ENCODE data around the gene GRID2. TPM values are rescaled to one million over a fixed set of nuclear protein-coding genes. Genes with fewer than 3 reads are reported as not detected.

Gene GRID2
- total and polyA plus RNA-seq, 12 donors = 0.01 to 0.07 (median 0.07) TPM; not detected in 9

DNA sequence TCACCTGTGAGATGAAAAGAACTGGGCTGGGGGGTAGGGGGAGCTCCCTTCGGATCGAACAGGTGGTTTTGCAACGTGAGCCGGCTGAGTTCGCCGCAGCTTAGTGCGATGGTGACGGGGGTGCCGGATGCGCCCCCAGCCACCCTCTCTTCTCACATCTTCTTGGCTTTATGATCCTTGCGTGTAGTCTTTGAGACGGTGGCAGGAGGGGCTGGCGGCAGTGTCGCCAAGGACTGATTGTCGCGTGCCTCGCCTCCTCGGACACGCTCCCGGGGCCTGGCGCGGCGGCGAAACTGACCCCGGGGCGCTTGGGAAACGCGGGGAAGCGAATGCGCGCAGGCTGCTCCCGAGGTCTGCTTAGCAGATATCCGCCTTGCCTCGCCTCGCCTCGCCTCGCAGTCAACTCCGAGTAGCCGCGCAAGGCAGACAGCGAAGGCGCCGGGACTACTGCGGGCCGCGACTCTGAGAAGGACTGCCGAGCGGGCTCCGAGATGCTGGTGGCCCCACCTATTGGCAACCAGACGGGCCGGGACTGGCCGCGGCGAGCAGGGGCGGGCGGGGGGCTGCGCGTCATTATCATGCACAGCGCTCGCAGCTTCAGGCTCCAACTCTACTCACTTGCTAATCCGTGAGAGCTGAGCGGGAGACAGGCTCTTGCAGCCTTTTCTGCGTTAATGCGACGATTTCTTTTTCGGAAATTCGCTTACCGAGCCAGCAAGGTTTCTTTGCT, 1.5 kb downstream of the GRID2 start:
- Histone ChIP-seq H3K4me3 (peak overlapping the region; percentile 22 to 57 (median 46)), H3K27me3 (peaks cover 5 to 73% (median 69%) of the 10 kb centered on the region in 7 donors), H3K9me3 (no peaks in the 10 kb centered on the region), H3K27ac (no peak overlapping the region), H3K4me1 (peaks cover 0 to 29% (median 14%) of the 10 kb centered on the region in 9 donors), H3K36me3 (no peaks in the 10 kb centered on the region)
- intact Hi-C loops (cut with DNase I) = no loop called here
- TF ChIP-seq, protein P1, sequence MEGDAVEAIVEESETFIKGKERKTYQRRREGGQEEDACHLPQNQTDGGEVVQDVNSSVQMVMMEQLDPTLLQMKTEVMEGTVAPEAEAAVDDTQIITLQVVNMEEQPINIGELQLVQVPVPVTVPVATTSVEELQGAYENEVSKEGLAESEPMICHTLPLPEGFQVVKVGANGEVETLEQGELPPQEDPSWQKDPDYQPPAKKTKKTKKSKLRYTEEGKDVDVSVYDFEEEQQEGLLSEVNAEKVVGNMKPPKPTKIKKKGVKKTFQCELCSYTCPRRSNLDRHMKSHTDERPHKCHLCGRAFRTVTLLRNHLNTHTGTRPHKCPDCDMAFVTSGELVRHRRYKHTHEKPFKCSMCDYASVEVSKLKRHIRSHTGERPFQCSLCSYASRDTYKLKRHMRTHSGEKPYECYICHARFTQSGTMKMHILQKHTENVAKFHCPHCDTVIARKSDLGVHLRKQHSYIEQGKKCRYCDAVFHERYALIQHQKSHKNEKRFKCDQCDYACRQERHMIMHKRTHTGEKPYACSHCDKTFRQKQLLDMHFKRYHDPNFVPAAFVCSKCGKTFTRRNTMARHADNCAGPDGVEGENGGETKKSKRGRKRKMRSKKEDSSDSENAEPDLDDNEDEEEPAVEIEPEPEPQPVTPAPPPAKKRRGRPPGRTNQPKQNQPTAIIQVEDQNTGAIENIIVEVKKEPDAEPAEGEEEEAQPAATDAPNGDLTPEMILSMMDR (IDR thresholded peaks at IDR 0.05) = no peak
- 1% methylated on average over 68 of the region's 68 CpGs for WGBS, 2 donors
- DNase-seq (peak; percentile 17 to 39), ATAC-seq (peak; percentile 45 to 89 (median 74))

- ATAC-seq (peak in 2 of 8 donors; percentile 22 to 29), DNase-seq (no peak)
- Histone ChIP-seq H3K4me1 (peaks cover 0 to 29% (median 14%) of the 10 kb centered on the region in 9 donors), H3K36me3 (no peaks in the 10 kb centered on the region), H3K27me3 (peaks cover 5 to 68% (median 62%) of the 10 kb centered on the region in 7 donors), H3K4me3 (peak overlapping the region; percentile 22 to 57 (median 46)), H3K9me3 (no peaks in the 10 kb centered on the region), H3K27ac (no peak overlapping the region)
- 4% methylated on average over 15 of the region's 15 CpGs for WGBS, 2 donors
- TF ChIP-seq, protein P1 (IDR thresholded peaks at IDR 0.05) = no peak
- intact Hi-C loops (cut with DNase I) = no loop called here
Observed at GRCh38 chr4:92305878-92306520, 2.2 kb downstream of the GRID2 start.

DNA sequence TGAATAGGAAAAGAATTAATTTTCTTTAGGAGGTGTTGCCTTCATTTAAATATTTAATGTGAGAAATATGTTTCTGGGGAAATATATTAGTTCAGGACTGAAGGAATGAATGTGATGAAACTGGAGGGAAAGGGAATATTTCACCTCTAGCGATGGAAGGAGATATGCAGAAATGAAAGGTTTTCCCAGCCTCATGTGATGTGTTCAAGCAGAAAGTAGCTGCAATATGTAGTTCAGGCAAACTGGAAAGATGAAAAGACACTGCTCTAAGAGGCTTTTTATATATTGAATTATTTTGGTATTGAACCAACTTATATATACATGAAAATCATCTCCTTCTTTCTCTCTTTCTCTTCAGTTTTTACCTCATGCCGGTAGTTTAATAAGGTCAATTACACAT, 3.4 kb downstream of the GRID2 start:
- TF ChIP-seq, protein P1 (IDR thresholded peaks at IDR 0.05) = no peak
- no peak overlapping the region for H3K27ac ChIP-seq
- peaks cover 0 to 29% (median 14%) of the 10 kb centered on the region in 9 donors for H3K4me1 ChIP-seq
- no peak overlapping the region for H3K4me3 ChIP-seq
- H3K9me3 ChIP-seq = no peaks in the 10 kb centered on the region
- intact Hi-C loops (cut with DNase I) = no loop called here
- H3K27me3 ChIP-seq = peaks cover 5 to 56% (median 51%) of the 10 kb centered on the region in 7 donors
- H3K36me3 ChIP-seq = no peaks in the 10 kb centered on the region
- DNase-seq (no peak), ATAC-seq (no peak)
- WGBS, 2 donors = 94 to 98% methylated on average over 2 of the region's 2 CpGs

GRCh38 chr4:92307866-92308265, 4.1 kb downstream of the GRID2 start:
- ATAC-seq = no peak
- TF ChIP-seq, protein P1 (IDR thresholded peaks at IDR 0.05) = no peak
- Histone ChIP-seq H3K27me3 (peaks cover 5 to 49% (median 44%) of the 10 kb centered on the region in 7 donors), H3K4me1 (peaks cover 0 to 29% (median 14%) of the 10 kb centered on the region in 9 donors), H3K27ac (no peak overlapping the region), H3K9me3 (no peaks in the 10 kb centered on the region), H3K4me3 (no peak overlapping the region), H3K36me3 (no peaks in the 10 kb centered on the region)
- intact Hi-C loops (cut with DNase I) = no loop called here
- WGBS, 2 donors = 73 to 80% methylated on average over 4 of the region's 4 CpGs
- no peak for DNase-seq

Measured in heart right ventricle (tissue), 16 donors.